GM18505 (cell line): ENCODE data around the gene GMPS.

Experiments used
- ATAC-seq: cut with Tn5 transposase; IDR thresholded peaks from one replicate; pipeline ENCODE4 v1.9.1; 2021; ENCODE audit not compliant: unreplicated experiment
- POLR2A ChIP-seq: IDR thresholded peaks from 4 replicates; pipeline ENCODE4 v1.6.1; 2011; ENCODE audit warnings: borderline replicate concordance; ENCODE audit not compliant: insufficient read depth, insufficient read length; ENCODE audit errors: extremely low read depth

GMPS gene

GRCh38 chr3:155886915-155887314, 16.5 kb downstream of the GMPS start:
- ATAC-seq = no peak
- TF ChIP-seq POLR2A = no peak

- TF ChIP-seq POLR2A = no peak
- no peak for ATAC-seq
Measured at GRCh38 chr3:155889212-155889611, 18.8 kb downstream of the GMPS start.

- no peak for ATAC-seq
- TF ChIP-seq POLR2A = no peak
Measured at GRCh38 chr3:155889952-155890351, 19.5 kb downstream of the GMPS start.

GRCh38 chr3:155890671-155891190, 20.3 kb downstream of the GMPS start:
- ATAC-seq = no peak
- TF ChIP-seq POLR2A = no peak

GRCh38 chr3:155891321-155891720, 20.9 kb downstream of the GMPS start:
- no peak for ATAC-seq

GRCh38 chr3:155895379-155895900, 25.0 kb downstream of the GMPS start:
- no peak for ATAC-seq
- no peak for TF ChIP-seq POLR2A

More at GRCh38 chr3:155891321-155891720, 20.9 kb downstream of the GMPS start:
- no peak for TF ChIP-seq POLR2A

- no peak for TF ChIP-seq POLR2A
- no peak for ATAC-seq
Measured at GRCh38 chr3:155906900-155907299, 36.5 kb downstream of the GMPS start.

GRCh38 chr3:155908086-155908485, 37.6 kb downstream of the GMPS start:
- no peak for TF ChIP-seq POLR2A
- no peak for ATAC-seq

GRCh38 chr3:155908605-155909004, 38.2 kb downstream of the GMPS start:
- no peak for TF ChIP-seq POLR2A
- ATAC-seq = no peak

GRCh38 chr3:155912090-155912489, 41.6 kb downstream of the GMPS start:
- TF ChIP-seq POLR2A = no peak
- ATAC-seq = no peak

GRCh38 chr3:155912579-155913190, 42.2 kb downstream of the GMPS start:
- ATAC-seq = no peak
- TF ChIP-seq POLR2A = no peak

GRCh38 chr3:155917781-155918180, 47.3 kb downstream of the GMPS start:
- ATAC-seq = no peak
- no peak for TF ChIP-seq POLR2A

GRCh38 chr3:155919728-155920127, 49.3 kb downstream of the GMPS start:
- no peak for ATAC-seq
- TF ChIP-seq POLR2A = no peak

GRCh38 chr3:155921486-155921885, 51.0 kb downstream of the GMPS start:
- no peak for ATAC-seq
- TF ChIP-seq POLR2A = no peak

- no peak for TF ChIP-seq POLR2A
- no peak for ATAC-seq
Measured at GRCh38 chr3:155934230-155934629, 63.8 kb downstream of the GMPS start.

GRCh38 chr3:155938409-155938808, 68.0 kb downstream of the GMPS start:
- no peak for ATAC-seq
- TF ChIP-seq POLR2A = no peak

- no peak for TF ChIP-seq POLR2A
- ATAC-seq = no peak
Measured at GRCh38 chr3:155941354-155941753, 70.9 kb downstream of the GMPS start.
